ENCODE data around the gene EIF4EBP3. TPM values are rescaled to one million over a fixed set of nuclear protein-coding genes. Genes with fewer than 3 reads are reported as not detected.

The EIF4EBP3 gene
- total and polyA plus RNA-seq, 11 donors: 4.7 to 34.9 (median 14.6) TPM

DNA sequence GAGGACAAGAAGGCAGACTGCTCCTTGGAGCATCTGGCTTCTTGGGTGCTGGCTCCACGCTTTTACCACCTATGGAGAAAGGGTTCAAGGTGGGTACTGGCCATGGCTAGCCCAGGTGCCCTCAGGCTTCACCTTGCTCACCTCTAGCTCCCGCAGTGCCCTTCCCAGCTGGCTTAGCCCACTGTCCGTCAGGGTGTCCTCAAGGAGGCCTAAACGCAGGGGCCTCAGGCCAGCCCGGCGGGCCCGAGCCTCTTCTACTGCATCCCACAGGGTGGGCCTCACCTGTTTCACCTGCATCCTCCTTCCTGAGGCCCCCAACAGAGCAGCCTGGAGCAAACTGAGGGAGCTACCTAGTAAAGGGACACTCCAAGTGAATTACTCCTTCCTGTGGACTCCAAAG is 26.2 kb downstream of the EIF4EBP3 start:
- Histone ChIP-seq H3K4me1 (peaks cover 6 to 65% (median 34%) of the 10 kb centered on the region in 12 donors), H3K4me3 (no peak overlapping the region), H3K9me3 (no peaks in the 10 kb centered on the region), H3K27ac (peak overlapping the region in 4 of 12 donors; percentile 3 to 21 (median 17)), H3K27me3 (no peaks in the 10 kb centered on the region), H3K36me3 (peaks cover 0 to 9% (median 0%) of the 10 kb centered on the region in 9 donors)
- DNase-seq: no peak
- intact Hi-C loops (cut with DNase I): no loop called here
- no peak for ATAC-seq
- 89 to 95% (median 93%) methylated on average over 4 to 7 of the region's 7 CpGs for WGBS, 4 donors
- no peak for TF ChIP-seq POLR2A (IDR thresholded peaks at IDR 0.05)
- no peak for TF ChIP-seq CTCF (IDR thresholded peaks at IDR 0.05)

DNA sequence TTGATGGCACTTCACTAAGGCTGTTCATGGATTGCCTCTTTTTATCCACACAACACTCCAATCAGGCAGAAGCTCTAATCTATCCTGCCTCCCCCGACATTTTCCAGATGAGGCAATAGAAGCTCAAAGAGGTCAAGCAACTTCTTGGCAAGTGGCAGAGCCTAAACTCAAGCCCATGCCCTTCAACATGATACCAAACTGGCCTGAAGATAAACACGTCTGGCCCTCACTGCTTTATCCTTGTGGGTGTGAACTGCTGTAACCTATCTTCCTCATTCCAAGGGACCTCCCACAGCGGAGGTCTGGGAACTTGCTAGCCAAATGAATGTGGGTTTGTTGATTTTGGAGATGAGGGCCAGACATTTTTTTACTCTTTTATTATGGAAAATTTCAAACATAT is 26.7 kb downstream of the EIF4EBP3 start:
- DNase-seq (no peak), ATAC-seq (peak in 3 of 4 donors; percentile 44 to 78 (median 64))
- intact Hi-C loops (cut with DNase I): no loop called here
- no peak for TF ChIP-seq POLR2A (IDR thresholded peaks at IDR 0.05)
- TF ChIP-seq CTCF (IDR thresholded peaks at IDR 0.05): no peak
- Histone ChIP-seq H3K9me3 (no peaks in the 10 kb centered on the region), H3K27me3 (no peaks in the 10 kb centered on the region), H3K27ac (peak overlapping the region in 3 of 12 donors; percentile 3 to 21 (median 20)), H3K4me1 (peaks cover 5 to 60% (median 29%) of the 10 kb centered on the region in 12 donors), H3K4me3 (no peak overlapping the region), H3K36me3 (peaks cover 0 to 7% (median 0%) of the 10 kb centered on the region in 9 donors)
- 27 to 40% (median 30%) methylated on average over 3 of the region's 3 CpGs for WGBS, 4 donors

DNA sequence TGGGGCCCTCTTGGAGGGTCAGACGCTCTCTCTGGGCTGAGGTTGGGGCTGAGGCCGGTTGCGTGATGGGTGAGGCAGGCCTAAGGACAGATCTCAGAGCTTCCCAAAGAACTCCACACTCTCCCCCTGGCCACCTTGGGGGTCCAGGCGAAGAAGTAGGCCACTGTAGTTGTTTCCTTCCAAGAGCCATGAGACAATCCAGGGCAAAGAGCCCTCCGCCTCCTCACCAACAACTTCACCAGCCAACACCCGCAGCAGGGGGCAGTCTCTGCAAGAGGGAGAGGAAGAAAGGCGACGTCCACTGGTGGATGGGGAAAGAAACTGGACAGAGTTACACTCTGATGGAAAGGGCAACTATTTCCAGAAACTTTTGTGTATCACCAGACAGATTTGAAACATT is 27.8 kb downstream of the EIF4EBP3 start:
- ATAC-seq (peak in 3 of 4 donors; percentile 41 to 72 (median 55)), DNase-seq (peak in 3 of 5 donors; percentile 45 to 73 (median 61))
- intact Hi-C loops (cut with DNase I): loop anchor here in 1 of 10 donors (5.0 kb wide), 1 partner anchor 47 kb away; no protein-coding TSS in a partner anchor
- peak overlapping the region in 2 of 12 donors; percentile 1 to 88 for H3K27ac ChIP-seq
- no peak overlapping the region for H3K4me3 ChIP-seq
- H3K4me1 ChIP-seq: peaks cover 1 to 49% (median 18%) of the 10 kb centered on the region in 12 donors
- H3K36me3 ChIP-seq: peaks cover 0 to 4% (median 0%) of the 10 kb centered on the region in 9 donors
- H3K9me3 ChIP-seq: no peaks in the 10 kb centered on the region
- peak in 8 of 12 donors; percentile 20 to 46 (median 36) for TF ChIP-seq CTCF (IDR thresholded peaks at IDR 0.05)
- no peak for TF ChIP-seq POLR2A (IDR thresholded peaks at IDR 0.05)
- no peaks in the 10 kb centered on the region for H3K27me3 ChIP-seq
- 82 to 85% (median 83%) methylated on average over 8 of the region's 8 CpGs for WGBS, 4 donors

GRCh38 chr5:140576776-140577201 is 29.3 kb downstream of the EIF4EBP3 start:
- no peaks in the 10 kb centered on the region for H3K27me3 ChIP-seq
- intact Hi-C loops (cut with DNase I): loop anchor here in 1 of 10 donors (5.0 kb wide), 1 partner anchor 46 kb away; no protein-coding TSS in a partner anchor
- no peak for DNase-seq
- WGBS, 4 donors: 61 to 72% (median 66%) methylated on average over 2 of the region's 2 CpGs
- TF ChIP-seq POLR2A (IDR thresholded peaks at IDR 0.05): no peak
- no peak for TF ChIP-seq CTCF (IDR thresholded peaks at IDR 0.05)
- H3K36me3 ChIP-seq: no peaks in the 10 kb centered on the region
- H3K4me1 ChIP-seq: peaks cover 0 to 41% (median 6%) of the 10 kb centered on the region in 12 donors
- no peak overlapping the region for H3K4me3 ChIP-seq
- peak in 1 of 4 donors; percentile 46 for ATAC-seq
- H3K9me3 ChIP-seq: no peaks in the 10 kb centered on the region
- H3K27ac ChIP-seq: peak overlapping the region in 5 of 12 donors; percentile 15 to 88 (median 32)
